ENCODE measurements around the gene DNAJB7. TPM values are rescaled to one million over a fixed set of nuclear protein-coding genes. Genes with fewer than 3 reads are reported as not detected.
"Not testable (repeated sequence)": the region's sequence is repeated elsewhere in the genome, so short reads cannot be mapped to it uniquely, and the experiment has no call there.

Gene DNAJB7
- total RNA-seq, 2 donors from 2014 or later = not detected

GRCh38 chr22:40876907-40877306, 15.0 kb upstream of the DNAJB7 start:
- no peak for DNase-seq
- H3K4me3 ChIP-seq (ENCODE audit: low read length) = no peak overlapping the region
- no peaks in the 10 kb centered on the region for H3K9me3 Mint-ChIP-seq
- H3K27ac Mint-ChIP-seq = no peak overlapping the region
- no peak overlapping the region for H3K27ac ChIP-seq (ENCODE audit: low read depth, low read length)
- H3K27me3 ChIP-seq (ENCODE audit: control insufficient read depth, insufficient read depth, low read length, poor library complexity, severe bottlenecking) = no peaks in the 10 kb centered on the region
- no peaks in the 10 kb centered on the region for H3K27me3 Mint-ChIP-seq (ENCODE audit: insufficient read depth)
- peaks cover 42% of the 10 kb centered on the region for H3K36me3 ChIP-seq (ENCODE audit: control insufficient read depth, insufficient read depth, low read length)
- TF ChIP-seq CTCF (conservative IDR thresholded peaks at IDR 0.05) = no peak
- WGBS, 2 experiments (ENCODE audit: insufficient coverage in 1 of 2, insufficient read length in 1 of 2) = 71 to 96% methylated on average over 1 of the region's 1 CpG
- H3K9me3 ChIP-seq (ENCODE audit: control insufficient read depth, low read length) = no peaks in the 10 kb centered on the region
- H3K4me1 ChIP-seq (ENCODE audit: control insufficient read depth, insufficient read depth, low read length) = no peaks in the 10 kb centered on the region
- no peak overlapping the region for H3K9ac ChIP-seq (ENCODE audit: extremely low read depth, low read length, poor library complexity, severe bottlenecking)
- no peak overlapping the region for H3K4me3 Mint-ChIP-seq
- no peaks in the 10 kb centered on the region for H3K4me1 Mint-ChIP-seq
- H3K36me3 Mint-ChIP-seq (ENCODE audit: low read depth) = peaks cover 11% of the 10 kb centered on the region

GRCh38 chr22:40875111-40875510, 13.2 kb upstream of the DNAJB7 start:
- no peak for DNase-seq
- H3K9me3 ChIP-seq (ENCODE audit: control insufficient read depth, low read length) = no peaks in the 10 kb centered on the region
- Mint-ChIP-seq H3K4me1 (no peaks in the 10 kb centered on the region), H3K9me3 (no peaks in the 10 kb centered on the region), H3K27me3 (ENCODE audit: insufficient read depth) (no peaks in the 10 kb centered on the region), H3K27ac (no peak overlapping the region), H3K4me3 (no peak overlapping the region), H3K36me3 (ENCODE audit: low read depth) (peaks cover 17% of the 10 kb centered on the region)
- H3K4me1 ChIP-seq (ENCODE audit: control insufficient read depth, insufficient read depth, low read length) = no peaks in the 10 kb centered on the region
- H3K27ac ChIP-seq (ENCODE audit: low read depth, low read length) = no peak overlapping the region
- no peak for TF ChIP-seq CTCF (conservative IDR thresholded peaks at IDR 0.05)
- 100% methylated on average over 3 of the region's 3 CpGs; no CpG with 5 or more reads in 1 of the 2 experiments for WGBS, 2 experiments (ENCODE audit: insufficient coverage in 1 of 2, insufficient read length in 1 of 2)
- H3K9ac ChIP-seq (ENCODE audit: extremely low read depth, low read length, poor library complexity, severe bottlenecking) = no peak overlapping the region
- H3K4me3 ChIP-seq (ENCODE audit: low read length) = no peak overlapping the region
- no peaks in the 10 kb centered on the region for H3K27me3 ChIP-seq (ENCODE audit: control insufficient read depth, insufficient read depth, low read length, poor library complexity, severe bottlenecking)
- H3K36me3 ChIP-seq (ENCODE audit: control insufficient read depth, insufficient read depth, low read length) = peaks cover 46% of the 10 kb centered on the region

GRCh38 chr22:40874016-40874415, 12.1 kb upstream of the DNAJB7 start:
- Histone ChIP-seq H3K9me3 (ENCODE audit: control insufficient read depth, low read length) (no peaks in the 10 kb centered on the region), H3K36me3 (ENCODE audit: control insufficient read depth, insufficient read depth, low read length) (peaks cover 54% of the 10 kb centered on the region), H3K27ac (ENCODE audit: low read depth, low read length) (no peak overlapping the region), H3K9ac (ENCODE audit: extremely low read depth, low read length, poor library complexity, severe bottlenecking) (no peak overlapping the region), H3K4me3 (ENCODE audit: low read length) (no peak overlapping the region), H3K27me3 (ENCODE audit: control insufficient read depth, insufficient read depth, low read length, poor library complexity, severe bottlenecking) (no peaks in the 10 kb centered on the region), H3K4me1 (ENCODE audit: control insufficient read depth, insufficient read depth, low read length) (no peaks in the 10 kb centered on the region)
- DNase-seq = no peak
- H3K36me3 Mint-ChIP-seq (ENCODE audit: low read depth) = peaks cover 19% of the 10 kb centered on the region
- H3K27me3 Mint-ChIP-seq (ENCODE audit: insufficient read depth) = no peaks in the 10 kb centered on the region
- H3K27ac Mint-ChIP-seq = no peak overlapping the region
- H3K4me3 Mint-ChIP-seq = no peak overlapping the region
- H3K4me1 Mint-ChIP-seq = no peaks in the 10 kb centered on the region
- WGBS, 2 experiments (ENCODE audit: insufficient coverage in 1 of 2, insufficient read length in 1 of 2) = 96 to 98% methylated on average over 3 of the region's 3 CpGs
- H3K9me3 Mint-ChIP-seq = no peaks in the 10 kb centered on the region
- no peak for TF ChIP-seq CTCF (conservative IDR thresholded peaks at IDR 0.05)

GRCh38 chr22:40868379-40868778, 6.5 kb upstream of the DNAJB7 start:
- 90 to 94% methylated on average over 5 of the region's 6 CpGs for WGBS, 2 experiments (ENCODE audit: insufficient coverage in 1 of 2, insufficient read length in 1 of 2)

More at GRCh38 chr22:40868379-40868778, 6.5 kb upstream of the DNAJB7 start:
- H3K27me3 ChIP-seq (ENCODE audit: control insufficient read depth, insufficient read depth, low read length, poor library complexity, severe bottlenecking); H3K4me1 ChIP-seq (ENCODE audit: control insufficient read depth, insufficient read depth, low read length); H3K4me1 Mint-ChIP-seq; H3K4me3 ChIP-seq (ENCODE audit: low read length); H3K27ac ChIP-seq (ENCODE audit: low read depth, low read length); H3K9me3 Mint-ChIP-seq; H3K27me3 Mint-ChIP-seq (ENCODE audit: insufficient read depth); H3K9me3 ChIP-seq (ENCODE audit: control insufficient read depth, low read length); H3K9ac ChIP-seq (ENCODE audit: extremely low read depth, low read length, poor library complexity, severe bottlenecking); H3K4me3 Mint-ChIP-seq; DNase-seq: not testable (repeated sequence)
- peaks cover 19% of the 10 kb centered on the region for H3K36me3 Mint-ChIP-seq (ENCODE audit: low read depth)
- H3K36me3 ChIP-seq (ENCODE audit: control insufficient read depth, insufficient read depth, low read length) = peaks cover 27% of the 10 kb centered on the region
- H3K27ac Mint-ChIP-seq = peak overlapping the region; percentile 24

Data from endodermal cell (in vitro differentiated cells).